AG09309 (cell line): ENCODE results near the gene PHLDB2.

Source experiments
- DNase-seq: peaks from one replicate; pipeline ENCODE4 v3.0.0-alpha.2; 2010; ENCODE audit warnings: low read depth
- H3K4me3 ChIP-seq: 2 replicates; pipeline ENCODE4 v1.5.1; 2011; ENCODE audit warnings: mild to moderate bottlenecking, low read depth, low read length, moderate library complexity; ENCODE audit not compliant: control insufficient read depth
- TF ChIP-seq, protein P1 (sequence below): IDR thresholded peaks from 2 replicates; pipeline ENCODE4 v1.5.1; 2011; ENCODE audit warnings: mild to moderate bottlenecking, low read depth, low read length, inconsistent platforms; ENCODE audit not compliant: insufficient read depth, control insufficient read depth; ENCODE audit errors: missing control alignments

Gene PHLDB2

DNA sequence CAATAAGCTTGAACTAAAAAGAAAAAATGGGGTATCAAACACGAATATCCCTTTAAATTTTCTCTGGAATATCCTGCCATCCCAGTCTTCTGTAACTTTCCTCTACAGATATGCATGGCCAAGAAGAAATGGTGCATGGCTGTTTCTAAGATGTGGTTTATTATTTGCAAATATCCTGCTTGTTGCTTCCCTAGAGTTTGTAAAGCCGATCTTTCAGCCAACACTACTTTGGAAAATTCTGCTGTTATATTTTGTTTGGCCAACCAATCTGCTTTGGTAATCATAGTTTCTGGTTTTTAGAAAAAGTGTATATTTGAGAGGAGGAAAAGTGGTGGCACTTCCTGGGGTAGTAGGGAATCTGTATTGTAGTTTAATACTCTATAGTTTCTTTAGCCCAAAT is 13.9 kb downstream of the PHLDB2 start:
- TF ChIP-seq, protein P1, sequence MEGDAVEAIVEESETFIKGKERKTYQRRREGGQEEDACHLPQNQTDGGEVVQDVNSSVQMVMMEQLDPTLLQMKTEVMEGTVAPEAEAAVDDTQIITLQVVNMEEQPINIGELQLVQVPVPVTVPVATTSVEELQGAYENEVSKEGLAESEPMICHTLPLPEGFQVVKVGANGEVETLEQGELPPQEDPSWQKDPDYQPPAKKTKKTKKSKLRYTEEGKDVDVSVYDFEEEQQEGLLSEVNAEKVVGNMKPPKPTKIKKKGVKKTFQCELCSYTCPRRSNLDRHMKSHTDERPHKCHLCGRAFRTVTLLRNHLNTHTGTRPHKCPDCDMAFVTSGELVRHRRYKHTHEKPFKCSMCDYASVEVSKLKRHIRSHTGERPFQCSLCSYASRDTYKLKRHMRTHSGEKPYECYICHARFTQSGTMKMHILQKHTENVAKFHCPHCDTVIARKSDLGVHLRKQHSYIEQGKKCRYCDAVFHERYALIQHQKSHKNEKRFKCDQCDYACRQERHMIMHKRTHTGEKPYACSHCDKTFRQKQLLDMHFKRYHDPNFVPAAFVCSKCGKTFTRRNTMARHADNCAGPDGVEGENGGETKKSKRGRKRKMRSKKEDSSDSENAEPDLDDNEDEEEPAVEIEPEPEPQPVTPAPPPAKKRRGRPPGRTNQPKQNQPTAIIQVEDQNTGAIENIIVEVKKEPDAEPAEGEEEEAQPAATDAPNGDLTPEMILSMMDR = no peak
- no peak for DNase-seq
- no peak overlapping the region for H3K4me3 ChIP-seq

DNA sequence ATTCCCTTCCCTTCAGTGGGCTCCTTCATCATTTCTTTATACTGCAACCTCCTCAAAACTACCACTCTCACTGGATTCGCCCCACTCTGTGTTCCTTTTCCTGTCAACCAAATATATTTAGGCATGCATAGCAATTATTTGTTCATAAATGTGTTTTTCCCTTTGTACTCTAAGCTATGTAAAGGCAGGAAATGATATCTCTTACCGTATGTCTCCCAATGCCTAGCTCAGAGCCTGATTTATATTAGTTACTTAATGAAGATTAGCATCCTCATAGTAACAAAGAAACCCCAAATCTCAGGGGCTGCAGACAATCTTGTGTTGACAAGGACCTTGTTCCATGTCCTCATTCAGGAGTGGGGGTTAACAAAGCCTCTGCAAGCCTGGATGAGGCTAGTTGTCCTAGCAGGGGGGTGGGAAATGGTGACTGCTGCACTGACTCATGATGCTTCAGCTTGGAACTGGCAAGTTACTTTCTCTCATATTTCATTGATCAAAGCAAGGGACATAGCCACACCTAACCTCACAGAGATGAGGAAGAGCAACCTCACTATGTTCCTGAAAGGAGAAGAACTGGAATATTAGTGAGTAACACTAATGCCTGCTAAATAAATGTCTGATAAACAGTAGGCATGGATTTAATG is 15.2 kb downstream of the PHLDB2 start:
- H3K4me3 ChIP-seq = no peak overlapping the region
- TF ChIP-seq, protein P1 = no peak
- no peak for DNase-seq

DNA sequence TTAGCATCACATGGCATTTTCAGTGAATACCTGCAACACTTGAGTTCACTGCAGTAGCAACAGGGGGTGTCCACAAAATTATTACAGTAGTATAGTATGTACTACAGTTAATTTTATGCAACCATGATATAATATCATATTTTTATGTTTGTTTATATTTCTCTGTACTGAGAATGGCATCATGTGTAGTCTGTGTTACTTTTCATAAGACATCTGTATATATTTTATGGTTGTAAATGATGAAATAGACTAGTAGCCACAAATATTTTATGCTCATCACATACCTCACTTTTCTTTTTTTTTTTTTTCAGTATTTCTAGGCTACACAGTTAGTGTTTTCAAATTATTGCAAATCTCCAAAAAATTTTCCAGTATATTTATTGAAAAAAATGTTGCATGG is 22.4 kb downstream of the PHLDB2 start:
- TF ChIP-seq, protein P1 = no peak
- DNase-seq = no peak
- no peak overlapping the region for H3K4me3 ChIP-seq

DNA sequence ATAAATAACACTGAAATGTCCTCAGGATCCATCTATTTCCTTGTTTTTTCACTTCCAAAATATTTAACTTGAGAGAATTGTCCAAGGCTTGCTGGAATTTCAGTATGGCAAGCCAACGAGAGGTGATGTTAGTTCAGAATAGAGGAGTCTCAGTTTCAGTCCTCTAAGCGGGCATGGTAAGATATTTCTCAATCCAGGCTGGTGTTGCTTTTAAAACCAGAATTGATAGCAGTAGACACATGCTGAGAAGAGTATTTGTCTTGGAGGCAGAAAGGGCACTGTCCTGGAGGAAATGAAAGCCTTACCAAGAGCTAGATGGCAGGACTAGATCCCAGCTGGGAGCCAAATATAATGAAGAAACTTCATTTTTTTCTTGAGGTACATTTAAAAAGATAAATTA is 23.1 kb downstream of the PHLDB2 start:
- TF ChIP-seq, protein P1 = no peak
- H3K4me3 ChIP-seq = no peak overlapping the region
- DNase-seq = no peak

DNA sequence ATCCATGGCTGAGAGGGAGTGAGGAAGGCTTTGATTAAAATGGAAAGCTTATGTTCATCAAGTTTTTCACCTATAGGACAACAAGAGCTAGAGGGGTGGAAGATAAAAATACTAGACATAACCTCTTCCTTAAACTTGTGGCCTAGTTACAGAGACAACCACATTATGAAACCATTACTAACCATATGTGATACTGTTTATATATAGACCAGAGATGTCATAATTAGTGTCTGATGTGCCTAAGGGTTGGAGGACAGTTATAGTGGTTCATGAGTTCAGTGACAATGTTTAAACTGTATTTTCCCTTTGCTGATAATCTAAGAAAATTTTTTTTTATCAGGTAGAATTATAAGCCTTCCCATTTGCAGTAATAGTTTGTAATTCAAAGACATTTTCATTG is 23.7 kb downstream of the PHLDB2 start:
- DNase-seq = no peak
- H3K4me3 ChIP-seq = no peak overlapping the region
- TF ChIP-seq, protein P1 = no peak

DNA sequence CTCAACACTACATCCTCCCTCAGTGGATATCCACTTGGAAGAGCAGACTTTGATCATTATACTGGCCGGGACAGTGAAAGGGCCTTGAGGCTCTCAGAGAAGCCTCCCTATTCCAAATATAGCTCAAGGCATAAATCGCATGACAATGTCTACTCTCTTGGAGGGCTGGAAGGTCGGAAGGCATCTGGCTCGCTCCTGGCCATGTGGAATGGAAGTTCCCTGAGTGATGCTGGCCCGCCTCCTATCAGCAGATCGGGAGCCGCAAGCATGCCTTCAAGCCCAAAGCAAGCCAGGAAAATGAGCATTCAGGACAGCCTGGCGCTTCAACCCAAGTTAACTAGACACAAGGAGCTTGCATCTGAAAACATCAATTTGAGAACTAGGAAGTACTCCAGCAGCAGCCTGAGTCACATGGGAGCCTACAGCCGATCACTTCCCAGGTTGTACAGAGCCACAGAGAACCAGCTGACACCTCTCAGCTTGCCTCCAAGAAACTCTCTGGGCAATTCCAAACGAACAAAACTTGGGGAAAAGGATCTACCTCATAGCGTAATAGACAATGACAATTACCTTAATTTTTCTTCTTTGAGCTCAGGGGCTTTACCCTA is 25.4 kb downstream of the PHLDB2 start:
- no peak for DNase-seq
- no peak overlapping the region for H3K4me3 ChIP-seq
- TF ChIP-seq, protein P1 = no peak
